22Rv1 (cell line): ENCODE data around the gene SH2D5.

Experiments
- CTCF ChIP-seq: fragments of 450-650 bp; IDR thresholded peaks from 2 replicates; pipeline ENCODE4 v1.5.1; 2017; ENCODE audit warnings: mild to moderate bottlenecking
- ZFX ChIP-seq: fragments of 450-650 bp; IDR thresholded peaks from 2 replicates; pipeline ENCODE4 v1.6.1; 2017; ENCODE audit warnings: antibody characterized with exemption, borderline replicate concordance

GRCh38 chr1:20732588-20733359 is at the start of gene SH2D5:
- TF ChIP-seq CTCF (peak; percentile 20; the same call in 1 of the 2 replicates), ZFX (no peak)
